NCI-H187 (cell line): ENCODE measurements around the gene EFCAB3.
"Not testable (repeated sequence)": the region's sequence is repeated elsewhere in the genome, so short reads cannot be mapped to it uniquely, and the experiment has no call there.

Experiments used
- DNase-seq, 2 experiments: peaks; one replicate each; lab custom pipeline; 2025; lab: John Stamatoyannopoulos, UW

The EFCAB3 gene

GRCh38 chr17:62464422-62464821 lies 84.1 kb downstream of the EFCAB3 start:
- not testable (repeated sequence) for DNase-seq

DNA sequence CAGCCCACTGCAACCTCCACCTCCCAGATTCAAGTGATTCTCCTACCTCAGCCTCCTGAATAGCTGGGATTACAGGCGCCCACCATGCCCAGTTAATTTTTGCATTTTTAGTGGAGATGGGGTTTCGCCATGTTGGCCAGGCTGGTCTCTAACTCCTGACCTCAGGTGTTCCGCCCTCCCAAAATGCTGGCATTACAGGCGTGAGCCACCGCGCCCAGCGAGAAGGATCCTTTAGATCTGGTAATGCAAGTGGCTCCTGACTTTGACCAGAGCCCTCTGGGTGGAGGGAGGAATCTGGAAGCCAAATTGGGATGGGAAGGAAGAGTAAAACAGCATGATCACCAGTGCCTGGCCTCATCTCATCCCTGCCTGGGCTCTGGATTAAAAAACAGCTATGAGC lies 84.9 kb downstream of the EFCAB3 start:
- not testable (repeated sequence) for DNase-seq
